A673 (cell line): ENCODE results near the gene TMEM203. TPM values are rescaled to one million over a fixed set of nuclear protein-coding genes. Genes with fewer than 3 reads are reported as not detected.
"Not testable (repeated sequence)": the region's sequence is repeated elsewhere in the genome, so short reads cannot be mapped to it uniquely, and the experiment has no call there.

ENCODE experiments used
- BruUV-seq: library from RNA; stranded (reverse); fragments of 400-500 nt; replicated peaks from 2 replicates; lab custom pipeline; 2021; lab: Mats Ljungman, UMichigan
- CTCF ChIA-PET: fragments of 300-600 bp; sonication (Branson Sonifier 250); formaldehyde crosslinking; loops from one replicate; lab custom pipeline; 2022; ENCODE audit warnings: antibody characterized with exemption; lab: Charles Lee
- POLR2A ChIA-PET: fragments of 300-600 bp; sonication (Branson Sonifier 250); formaldehyde crosslinking; loops from one replicate; lab custom pipeline; 2022; ENCODE audit warnings: antibody characterized with exemption; ENCODE audit not compliant: low non-redundant PET; lab: Charles Lee
- DNase-seq: peaks from one replicate; pipeline ENCODE4 v3.0.0-alpha.2; 2015; ENCODE audit warnings: low spot score
- H3K27ac ChIP-seq: fragments of 200-600 bp; sonication (generic); 2 replicates; pipeline ENCODE4 v1.5.1; 2016; ENCODE audit warnings: mixed run types, low read depth, mild to moderate bottlenecking, mixed read lengths, antibody characterized with exemption, low read length; ENCODE audit not compliant: poor library complexity, severe bottlenecking
- H3K27me3 ChIP-seq: fragments of 200-600 bp; sonication (generic); replicated peaks from 2 replicates; pipeline ENCODE4 v1.6.1; 2017; ENCODE audit warnings: mixed run types, low read depth, mild to moderate bottlenecking, mixed read lengths, antibody characterized with exemption, low read length; ENCODE audit not compliant: insufficient read depth, poor library complexity
- H3K36me3 ChIP-seq: fragments of 200-600 bp; sonication (generic); 2 replicates; pipeline ENCODE4 v1.6.1; 2016; ENCODE audit warnings: mixed run types, mild to moderate bottlenecking, mixed read lengths, antibody characterized with exemption, low read length; ENCODE audit not compliant: insufficient read depth, poor library complexity, severe bottlenecking
- H3K4me1 ChIP-seq: fragments of 200-600 bp; sonication (generic); 2 replicates; pipeline ENCODE4 v1.6.1; 2017; ENCODE audit warnings: mixed run types, mild to moderate bottlenecking, mixed read lengths, antibody characterized with exemption, low read length; ENCODE audit not compliant: insufficient read depth, poor library complexity, severe bottlenecking
- H3K4me3 ChIP-seq: fragments of 200-600 bp; sonication (generic); 2 replicates; pipeline ENCODE4 v1.5.1; 2016; ENCODE audit warnings: low read depth, mixed run types, mild to moderate bottlenecking, mixed read lengths, low read length; ENCODE audit not compliant: poor library complexity, severe bottlenecking
- H3K9me3 ChIP-seq: fragments of 200-600 bp; sonication (generic); 2 replicates; pipeline ENCODE4 v1.6.1; 2016; ENCODE audit warnings: mixed run types, low read depth, mild to moderate bottlenecking, mixed read lengths, antibody characterized with exemption, low read length; ENCODE audit not compliant: poor library complexity, severe bottlenecking
- CTCF ChIP-seq: fragments of 300-800, 200-600 bp; sonication (generic); conservative IDR thresholded peaks from 2 replicates; pipeline ENCODE4 v1.5.1; 2017; ENCODE audit warnings: low read depth, mild to moderate bottlenecking, antibody characterized with exemption, low read length, moderate library complexity, mixed read lengths
- EZH2 ChIP-seq: fragments of 200-600 bp; sonication (generic); IDR thresholded peaks from 2 replicates; pipeline ENCODE4 v1.6.1; 2017; ENCODE audit warnings: borderline replicate concordance, low read depth, mild to moderate bottlenecking, mixed read lengths, antibody characterized with exemption, low read length; ENCODE audit not compliant: poor library complexity, severe bottlenecking
- intact Hi-C: fragments of 100-400 bp; cut with micrococcal nuclease; formaldehyde crosslinking; loops from one replicate; pipeline ENCODE4 v1.10.0; 2022; ENCODE audit not compliant: unreplicated experiment
- total RNA-seq: library from RNA; stranded (reverse); gene quantifications from 2 replicates; pipeline ENCODE4 v1.2.3, GENCODE V29; 2021

The TMEM203 gene
- total RNA-seq, 1 experiment from 2014 or later: 37.5 TPM

GRCh38 chr9:137240841-137241489, 35.5 kb upstream of the TMEM203 start, which contains the start of gene TUBB4B:
Gene TUBB4B (plus strand): TSS chr9:137241287. CDS start chr9:137241361, 74 bp downstream.
- Histone ChIP-seq H3K9me3 (no peaks in the 10 kb centered on the region), H3K27ac (peak within 1 kb of the TSS; percentile 98), H3K27me3 (no peaks in the 10 kb centered on the region), H3K4me1 (peaks cover 44% of the 10 kb centered on the region), H3K4me3 (peak within 1 kb of the TSS; percentile 97), H3K36me3 (peaks cover 24% of the 10 kb centered on the region)
- peak; percentile 100 for DNase-seq
- POLR2A ChIA-PET: interaction anchor here (0.6 to 1.2 kb wide), 6 partner anchors 14 to 347 kb away, joined by 3 to 16 read pairs (median 4); partner anchors contain the start of genes NELFB and RNF224
- intact Hi-C loops: loop anchor here (2.0 kb wide), 1 partner anchor 40 kb away; the partner anchor contains the start of gene TPRN
- CTCF ChIA-PET: interaction anchor here (0.5 to 0.6 kb wide), 2 partner anchors 90 to 441 kb away, joined by 13 to 15 read pairs; no protein-coding TSS in a partner anchor
- TF ChIP-seq EZH2 (no peak), CTCF (no peak)
- BruUV-seq: no TSS peak

GRCh38 chr9:137240318-137240840, 34.9 kb upstream of the TMEM203 start:
- Histone ChIP-seq H3K27me3 (no peaks in the 10 kb centered on the region), H3K27ac (peak overlapping the region; percentile 98), H3K4me3 (peak overlapping the region; percentile 97), H3K9me3 (no peaks in the 10 kb centered on the region), H3K4me1 (peaks cover 44% of the 10 kb centered on the region), H3K36me3 (peaks cover 24% of the 10 kb centered on the region)
- ChIA-PET CTCF (interaction anchor here (0.5 to 0.6 kb wide), 2 partner anchors 89 to 440 kb away, joined by 13 to 15 read pairs; no protein-coding TSS in a partner anchor), POLR2A (interaction anchor here (0.6 to 1.2 kb wide), 6 partner anchors 13 to 346 kb away, joined by 3 to 16 read pairs (median 4); partner anchors contain the start of genes NELFB and RNF224)
- TF ChIP-seq CTCF: no peak
- intact Hi-C loops: loop anchor here (2.0 kb wide), 1 partner anchor 40 kb away; the partner anchor contains the start of gene TPRN
- no TSS peak for BruUV-seq
- peak; percentile 78 for DNase-seq

GRCh38 chr9:137239541-137240200, 34.2 kb upstream of the TMEM203 start:
- Histone ChIP-seq H3K4me1 (peaks cover 41% of the 10 kb centered on the region), H3K4me3 (peak overlapping the region; percentile 97), H3K27ac (peak overlapping the region; percentile 98), H3K36me3 (peaks cover 24% of the 10 kb centered on the region)
- BruUV-seq: TSS peak; percentile 65
- ChIA-PET POLR2A (interaction anchor here (1.2 kb wide), 1 partner anchor 12 kb away, joined by 3 read pairs; the partner anchor contains the start of gene RNF224), CTCF (interaction anchor here (0.6 kb wide), 1 partner anchor 211 kb away, joined by 5 read pairs; no protein-coding TSS in a partner anchor)
- intact Hi-C loops: loop anchor here (2.0 to 5.0 kb wide), 2 partner anchors 39 to 192 kb away; partner anchors contain the start of genes NPDC1 and TPRN
- not testable (repeated sequence) for H3K27me3 ChIP-seq, DNase-seq, H3K9me3 ChIP-seq
